Mesenchymal stem cell (in vitro differentiated cells and primary cell): ENCODE data around the gene MDFI.

Experiments
- DNase-seq: peaks from one replicate; pipeline ENCODE4 v3.0.0-alpha.2; 2013
- H2AFZ ChIP-seq: one replicate; pipeline ENCODE4 v1.6.1; 2013; ENCODE audit warnings: low read depth, mild to moderate bottlenecking, control low read depth, inconsistent platforms, low read length, moderate library complexity
- H2AK5ac ChIP-seq: 2 replicates; pipeline ENCODE4 v1.6.1; 2013; ENCODE audit warnings: low read length, moderate library complexity, mild to moderate bottlenecking, inconsistent platforms; ENCODE audit not compliant: severe bottlenecking
- H2BK120ac ChIP-seq: one replicate; pipeline ENCODE4 v1.6.1; 2013; ENCODE audit warnings: low read depth, mild to moderate bottlenecking, inconsistent platforms, low read length, moderate library complexity
- H2BK12ac ChIP-seq, 2 experiments: one replicate each; pipeline ENCODE4 v1.6.1; 2013; ENCODE audit warnings: inconsistent platforms in 2 of 2, low read length in 2 of 2, mild to moderate bottlenecking in 2 of 2, moderate library complexity in 2 of 2, control low read depth in 1 of 2
- H2BK15ac ChIP-seq: one replicate; pipeline ENCODE4 v1.6.1; 2013; ENCODE audit warnings: mild to moderate bottlenecking, low read depth, inconsistent platforms; ENCODE audit not compliant: poor library complexity, severe bottlenecking
- H2BK5ac ChIP-seq: 2 replicates; pipeline ENCODE4 v1.6.1; 2013; ENCODE audit warnings: low read depth, mild to moderate bottlenecking, low read length, control low read depth, inconsistent platforms; ENCODE audit not compliant: poor library complexity, severe bottlenecking
- H3K14ac ChIP-seq, 2 experiments: one replicate each; pipeline ENCODE4 v1.6.1; 2013; ENCODE audit warnings: inconsistent platforms in 2 of 2, low read length in 2 of 2, control low read depth in 1 of 2, mild to moderate bottlenecking in 1 of 2, moderate library complexity in 1 of 2
- H3K18ac ChIP-seq, 2 experiments: one replicate each; pipeline ENCODE4 v1.6.1; 2013; ENCODE audit warnings: inconsistent platforms in 2 of 2, low read length in 2 of 2, control low read depth in 1 of 2, low read depth in 1 of 2, mild to moderate bottlenecking in 1 of 2
- H3K23ac ChIP-seq, 2 experiments: one replicate each; pipeline ENCODE4 v1.6.1; 2013; ENCODE audit warnings: inconsistent platforms in 2 of 2, low read length in 2 of 2, mild to moderate bottlenecking in 2 of 2, moderate library complexity in 2 of 2, control low read depth in 1 of 2
- H3K27ac ChIP-seq: 2 replicates; pipeline ENCODE4 v1.5.1; 2013; ENCODE audit warnings: mild to moderate bottlenecking, moderate library complexity, low read length, control low read depth, inconsistent platforms; ENCODE audit not compliant: poor library complexity, severe bottlenecking
- H3K27me3 ChIP-seq, 2 experiments: 2 replicates each; pipeline versions ENCODE4 v1.6.1 to v1.7.0; 2013; ENCODE audit warnings: low read length in 2 of 2, mild to moderate bottlenecking in 2 of 2, moderate library complexity in 2 of 2, control low read depth in 1 of 2, inconsistent platforms in 1 of 2; ENCODE audit not compliant: control insufficient read depth in 1 of 2, insufficient read depth in 1 of 2
- H3K36me3 ChIP-seq, 2 experiments: 2 replicates each; pipeline versions ENCODE4 v1.6.1 to v1.7.0; 2013; ENCODE audit warnings: low read length in 2 of 2, control low read depth in 1 of 2, inconsistent platforms in 1 of 2, low read depth in 1 of 2, mild to moderate bottlenecking in 1 of 2; ENCODE audit not compliant: insufficient read depth in 2 of 2, control insufficient read depth in 1 of 2
- H3K4ac ChIP-seq, 2 experiments: one replicate each; pipeline ENCODE4 v1.6.1; 2013; ENCODE audit warnings: inconsistent platforms in 2 of 2, low read length in 2 of 2, mild to moderate bottlenecking in 2 of 2, moderate library complexity in 2 of 2, control low read depth in 1 of 2, low read depth in 1 of 2
- H3K4me1 ChIP-seq: 2 replicates; pipeline ENCODE4 v1.6.1; 2013; ENCODE audit warnings: low read depth, low read length, control low read depth; ENCODE audit not compliant: control insufficient read depth, insufficient read depth
- H3K4me2 ChIP-seq: 2 replicates; pipeline ENCODE4 v1.6.1; 2013; ENCODE audit warnings: low read length, mild to moderate bottlenecking, inconsistent platforms; ENCODE audit not compliant: poor library complexity, severe bottlenecking
- H3K4me3 ChIP-seq, 2 experiments: 2 replicates each; pipeline versions ENCODE4 v1.5.1 to v1.7.0; 2013; ENCODE audit warnings: low read length in 2 of 2, mild to moderate bottlenecking in 2 of 2, control low read depth in 1 of 2, low read depth in 1 of 2; ENCODE audit not compliant: insufficient read depth in 1 of 2
- H3K79me1 ChIP-seq: replicated peaks from 2 replicates; pipeline ENCODE4 v1.6.1; 2013; ENCODE audit warnings: mild to moderate bottlenecking, control low read depth, low read length, inconsistent platforms; ENCODE audit not compliant: poor library complexity, severe bottlenecking
- H3K9ac ChIP-seq: 2 replicates; pipeline ENCODE4 v1.7.0; 2013; ENCODE audit warnings: mild to moderate bottlenecking, low read length, moderate library complexity
- H3K9me3 ChIP-seq: 2 replicates; pipeline ENCODE4 v1.7.0; 2013; ENCODE audit warnings: mild to moderate bottlenecking, low read length; ENCODE audit not compliant: control insufficient read depth
- H4K8ac ChIP-seq: one replicate; pipeline ENCODE4 v1.6.1; 2013; ENCODE audit warnings: inconsistent platforms, mild to moderate bottlenecking, low read length, moderate library complexity
- H4K91ac ChIP-seq: one replicate; pipeline ENCODE4 v1.6.1; 2013; ENCODE audit warnings: mild to moderate bottlenecking, low read length, inconsistent platforms
- WGBS: methylation state at CpG from one replicate; pipeline ENCODE4 v1.1.7; 2013; ENCODE audit warnings: mixed read lengths; 5-methylcytosine and 5-hydroxymethylcytosine counted together

The MDFI gene

GRCh38 chr6:41672016-41672415 lies 33.7 kb downstream of the MDFI start:
- no peak overlapping the region for H4K8ac ChIP-seq
- no peak overlapping the region for H3K4me2 ChIP-seq
- DNase-seq, result no peak
- no peak overlapping the region for H3K4ac ChIP-seq
- no peaks in the 10 kb centered on the region for H3K79me1 ChIP-seq
- H2BK15ac ChIP-seq, result no peak overlapping the region
- peaks cover 28 to 64% of the 10 kb centered on the region in 2 experiments for H3K27me3 ChIP-seq
- peaks cover 7% of the 10 kb centered on the region for H3K9me3 ChIP-seq
- H3K4me3 ChIP-seq, result no peak overlapping the region
- WGBS, result 92% methylated on average over 7 of the region's 7 CpGs
- no peak overlapping the region for H4K91ac ChIP-seq
- H3K14ac ChIP-seq, result no peak overlapping the region
- no peak overlapping the region for H2BK12ac ChIP-seq
- H3K36me3 ChIP-seq, result no peaks in the 10 kb centered on the region
- H3K4me1 ChIP-seq, result no peaks in the 10 kb centered on the region
- H2AFZ ChIP-seq, result no peak overlapping the region
- no peak overlapping the region for H2AK5ac ChIP-seq
- no peak overlapping the region for H3K9ac ChIP-seq
- H3K23ac ChIP-seq, result no peak overlapping the region
- H3K18ac ChIP-seq, result no peak overlapping the region
- H3K27ac ChIP-seq, result no peak overlapping the region
- H2BK5ac ChIP-seq, result no peak overlapping the region
- no peak overlapping the region for H2BK120ac ChIP-seq

DNA sequence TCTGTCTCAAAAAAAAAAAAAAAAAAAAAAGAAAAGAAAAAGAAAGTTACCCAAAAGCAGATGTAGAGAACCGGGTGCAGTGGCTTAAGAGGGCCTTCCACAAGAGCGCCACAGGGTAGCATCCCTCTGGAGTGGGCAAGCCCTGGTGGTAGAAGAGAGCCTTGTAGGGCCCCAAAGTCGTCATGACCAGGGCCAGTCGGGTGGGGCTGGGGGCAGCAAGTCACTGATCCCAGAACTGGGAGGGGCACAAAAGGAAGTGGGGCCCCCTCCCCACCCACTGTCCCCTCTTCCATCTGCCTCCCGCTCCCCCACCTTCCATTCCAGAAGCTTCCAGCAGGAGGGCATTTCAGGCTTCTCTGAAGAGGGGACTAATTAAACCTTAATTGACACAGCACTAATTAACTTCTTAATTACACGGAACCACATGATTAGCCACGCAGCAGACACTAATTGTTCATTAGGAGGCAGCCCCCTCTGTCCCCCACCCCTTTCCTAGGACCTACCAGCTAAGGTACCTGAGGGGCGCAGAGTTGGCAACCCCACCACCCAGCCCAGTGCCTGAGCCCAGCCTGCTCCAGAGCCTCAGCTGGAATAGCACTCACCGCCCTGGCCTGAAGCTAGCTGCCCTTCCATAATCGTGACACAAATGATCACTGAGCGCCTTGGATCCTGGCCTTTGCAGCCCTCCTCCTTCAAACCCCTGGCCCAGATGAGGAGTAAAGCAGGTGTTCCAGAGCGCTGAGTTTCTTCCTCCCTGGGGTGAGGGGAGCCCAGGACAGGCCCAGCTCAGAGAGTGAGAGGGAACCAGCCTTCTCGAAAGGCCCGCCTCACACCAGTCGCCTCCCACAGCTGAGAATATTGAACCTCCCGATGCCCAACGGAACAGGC lies 34.8 kb downstream of the MDFI start:
- Histone ChIP-seq H3K4me3 (no peak overlapping the region), H2BK120ac (no peak overlapping the region), H3K4me2 (no peak overlapping the region), H4K91ac (no peak overlapping the region), H2AK5ac (no peak overlapping the region), H2BK15ac (no peak overlapping the region), H3K23ac (no peak overlapping the region), H3K4me1 (no peaks in the 10 kb centered on the region), H3K9me3 (peaks cover 7% of the 10 kb centered on the region), H3K18ac (no peak overlapping the region), H2AFZ (no peak overlapping the region), H3K36me3 (no peaks in the 10 kb centered on the region), H2BK5ac (no peak overlapping the region), H3K4ac (no peak overlapping the region), H3K14ac (no peak overlapping the region), H3K79me1 (no peaks in the 10 kb centered on the region), H3K9ac (no peak overlapping the region), H2BK12ac (no peak overlapping the region), H3K27me3 (peaks cover 36 to 63% of the 10 kb centered on the region in 2 experiments), H3K27ac (no peak overlapping the region), H4K8ac (no peak overlapping the region)
- no peak for DNase-seq
- WGBS, result 85% methylated on average over 17 of the region's 17 CpGs

GRCh38 chr6:41673704-41674000 lies 35.4 kb downstream of the MDFI start:
- H3K18ac ChIP-seq, result no peak overlapping the region
- H3K9ac ChIP-seq, result no peak overlapping the region
- no peak overlapping the region for H2AFZ ChIP-seq
- WGBS, result 82% methylated on average over 5 of the region's 5 CpGs
- H4K91ac ChIP-seq, result no peak overlapping the region
- peaks cover 7% of the 10 kb centered on the region for H3K9me3 ChIP-seq
- no peak overlapping the region for H3K23ac ChIP-seq
- no peak overlapping the region for H3K4me3 ChIP-seq
- H3K27me3 ChIP-seq, result peaks cover 38 to 69% of the 10 kb centered on the region in 2 experiments
- H2BK5ac ChIP-seq, result no peak overlapping the region
- H3K14ac ChIP-seq, result no peak overlapping the region
- no peak overlapping the region for H3K4ac ChIP-seq
- no peak overlapping the region for H4K8ac ChIP-seq
- H3K36me3 ChIP-seq, result no peaks in the 10 kb centered on the region
- no peaks in the 10 kb centered on the region for H3K79me1 ChIP-seq
- H2BK120ac ChIP-seq, result no peak overlapping the region
- H2BK12ac ChIP-seq, result no peak overlapping the region
- no peak overlapping the region for H3K27ac ChIP-seq
- H2AK5ac ChIP-seq, result no peak overlapping the region
- H3K4me1 ChIP-seq, result no peaks in the 10 kb centered on the region
- DNase-seq, result no peak
- H2BK15ac ChIP-seq, result no peak overlapping the region
- no peak overlapping the region for H3K4me2 ChIP-seq

- no peak overlapping the region for H4K91ac ChIP-seq
- no peak overlapping the region for H2BK12ac ChIP-seq
- H3K4me1 ChIP-seq, result no peaks in the 10 kb centered on the region
- no peaks in the 10 kb centered on the region for H3K79me1 ChIP-seq
- H2BK15ac ChIP-seq, result no peak overlapping the region
- no peak overlapping the region for H3K18ac ChIP-seq
- H4K8ac ChIP-seq, result no peak overlapping the region
- H2BK120ac ChIP-seq, result no peak overlapping the region
- no peak overlapping the region for H3K9ac ChIP-seq
- peaks cover under 1% of the 10 kb centered on the region for H3K9me3 ChIP-seq
- no peak overlapping the region for H3K27ac ChIP-seq
- H2AFZ ChIP-seq, result no peak overlapping the region
- H3K23ac ChIP-seq, result no peak overlapping the region
- H3K4me2 ChIP-seq, result no peak overlapping the region
- H3K4me3 ChIP-seq, result no peak overlapping the region
- no peak for DNase-seq
- 81% methylated on average over 7 of the region's 7 CpGs for WGBS
- no peak overlapping the region for H2AK5ac ChIP-seq
- H3K4ac ChIP-seq, result no peak overlapping the region
- no peak overlapping the region for H2BK5ac ChIP-seq
- peaks cover 38 to 71% of the 10 kb centered on the region in 2 experiments for H3K27me3 ChIP-seq
- no peak overlapping the region for H3K14ac ChIP-seq
- H3K36me3 ChIP-seq, result no peaks in the 10 kb centered on the region
Measured at GRCh38 chr6:41674231-41675000, 36.1 kb downstream of the MDFI start.
